ENCODE measurements around the gene ADCY9.
"Not testable (repeated sequence)": the region's sequence is repeated elsewhere in the genome, so short reads cannot be mapped to it uniquely, and the experiment has no call there.

ADCY9 gene

DNA sequence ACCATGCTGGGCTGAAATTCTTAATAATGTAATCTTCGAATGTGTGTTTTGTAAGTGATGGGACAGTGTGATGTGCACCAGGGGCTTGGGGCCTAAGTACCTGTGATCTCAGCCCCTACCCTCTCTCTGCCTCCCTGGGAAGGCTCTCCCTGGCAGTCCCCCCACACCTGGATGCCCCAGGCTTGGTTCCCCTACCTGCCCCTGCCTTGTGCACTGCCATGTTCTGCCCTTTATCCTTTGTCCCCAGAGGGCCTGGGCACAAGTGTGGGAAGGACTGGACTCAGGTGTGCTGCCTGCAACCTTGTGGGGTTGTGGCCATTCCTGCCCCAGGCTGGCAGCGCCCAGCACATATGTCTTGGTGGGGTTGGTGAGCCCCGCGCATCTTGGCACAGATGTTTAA, 180.3 kb downstream of the ADCY9 start:
- no peaks in the 10 kb centered on the region for H3K9me3 Mint-ChIP-seq
- no peak overlapping the region for H3K27ac Mint-ChIP-seq
- H3K4me3 Mint-ChIP-seq: no peak overlapping the region
- DNase-seq: no peak
- H3K4me1 Mint-ChIP-seq: no peaks in the 10 kb centered on the region
- TF ChIP-seq CTCF (IDR thresholded peaks at IDR 0.05): no peak
- H3K36me3 Mint-ChIP-seq (ENCODE audit: low read depth): no peaks in the 10 kb centered on the region
- peaks cover 15% of the 10 kb centered on the region for H3K27me3 Mint-ChIP-seq (ENCODE audit: low read depth, poor library complexity)

DNA sequence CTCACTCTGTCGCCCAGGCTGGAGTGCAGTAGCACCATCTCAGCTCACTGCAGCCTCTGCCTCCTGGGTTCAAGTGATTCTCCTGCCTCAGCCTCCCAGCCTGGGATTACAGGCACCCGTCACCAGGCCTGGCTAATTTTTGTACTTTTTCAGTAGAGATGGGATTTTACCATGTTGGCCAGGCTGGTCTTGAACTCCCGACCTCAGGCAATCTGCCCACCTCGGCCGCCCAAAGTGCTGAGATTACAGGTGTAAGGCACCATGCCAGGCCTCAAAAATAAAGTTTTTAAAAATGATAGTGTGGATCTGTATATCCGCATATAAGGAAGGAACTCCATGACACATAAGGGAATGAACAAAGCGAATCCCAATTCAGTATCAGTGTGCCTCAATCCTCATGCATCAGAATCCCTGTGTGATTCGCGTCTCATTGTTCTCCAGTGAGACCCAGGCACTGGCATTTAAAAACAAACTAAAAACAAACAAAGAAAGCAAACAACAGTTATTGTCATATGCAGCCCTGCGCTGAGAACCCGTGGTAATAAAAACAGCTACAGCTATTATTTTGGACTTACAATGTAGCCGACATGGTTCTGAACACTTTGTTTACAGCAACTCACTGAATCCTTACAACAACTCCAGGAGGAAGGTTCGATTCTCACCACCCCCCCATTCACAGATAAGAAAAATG, 181.6 kb downstream of the ADCY9 start:
- Mint-ChIP-seq H3K9me3 (no peaks in the 10 kb centered on the region), H3K4me3 (no peak overlapping the region), H3K36me3 (ENCODE audit: low read depth) (no peaks in the 10 kb centered on the region), H3K27me3 (ENCODE audit: low read depth, poor library complexity) (peaks cover 15% of the 10 kb centered on the region), H3K27ac (no peak overlapping the region), H3K4me1 (no peaks in the 10 kb centered on the region)
- no peak for TF ChIP-seq CTCF (IDR thresholded peaks at IDR 0.05)
- DNase-seq: no peak

- H3K4me1 Mint-ChIP-seq; H3K36me3 Mint-ChIP-seq (ENCODE audit: low read depth); H3K9me3 Mint-ChIP-seq; H3K4me3 Mint-ChIP-seq; H3K27ac Mint-ChIP-seq; DNase-seq: not testable (repeated sequence)
- H3K27me3 Mint-ChIP-seq (ENCODE audit: low read depth, poor library complexity): peaks cover 12% of the 10 kb centered on the region
Observed at GRCh38 chr16:3927147-3927546, 189.1 kb downstream of the ADCY9 start.

DNA sequence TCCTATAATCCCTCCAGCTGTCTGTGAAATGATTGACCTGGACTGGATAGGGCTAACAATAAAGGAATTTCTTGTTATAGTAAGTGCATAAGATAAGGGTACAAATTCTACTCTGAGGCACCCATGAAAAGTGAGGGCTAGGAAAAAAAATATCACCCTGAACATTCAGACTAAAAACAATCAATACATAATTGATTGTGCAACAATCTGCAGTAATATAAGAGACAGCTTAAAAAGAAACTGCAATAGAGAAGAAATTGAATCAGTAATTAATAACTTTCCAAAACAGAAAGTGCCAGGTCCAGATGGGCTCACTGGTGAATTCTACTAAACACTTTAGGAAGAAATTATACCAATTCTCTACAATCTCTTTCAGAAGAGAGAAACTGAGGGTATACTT, 191.5 kb downstream of the ADCY9 start:
- TF ChIP-seq CTCF (IDR thresholded peaks at IDR 0.05): no peak
- no peak for DNase-seq
- H3K36me3 Mint-ChIP-seq (ENCODE audit: low read depth): no peaks in the 10 kb centered on the region
- H3K27ac Mint-ChIP-seq: no peak overlapping the region
- H3K4me3 Mint-ChIP-seq: no peak overlapping the region
- H3K4me1 Mint-ChIP-seq: no peaks in the 10 kb centered on the region
- peaks cover 8% of the 10 kb centered on the region for H3K27me3 Mint-ChIP-seq (ENCODE audit: low read depth, poor library complexity)
- peaks cover 12% of the 10 kb centered on the region for H3K9me3 Mint-ChIP-seq

DNA sequence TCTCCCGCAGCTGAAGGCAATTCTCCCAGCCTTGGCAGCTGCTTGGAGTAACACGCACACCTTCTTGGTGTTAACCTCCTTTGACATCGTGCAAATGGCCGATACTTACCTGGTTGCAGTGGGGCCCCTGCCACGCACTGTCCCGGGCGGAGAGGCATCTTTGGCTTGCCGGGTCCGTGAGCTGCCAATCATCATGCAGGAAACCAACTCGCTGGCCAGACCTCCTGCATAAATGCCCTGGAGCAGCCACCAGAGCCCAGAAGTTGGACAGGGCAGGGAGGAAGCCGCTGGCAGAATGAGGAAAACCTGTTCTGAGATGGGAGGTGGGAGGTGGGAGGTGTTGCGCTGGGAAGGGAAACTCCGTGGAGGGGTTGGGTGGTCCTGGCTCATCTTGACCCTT, 194.0 kb downstream of the ADCY9 start:
- peaks cover 8% of the 10 kb centered on the region for H3K27me3 Mint-ChIP-seq (ENCODE audit: low read depth, poor library complexity)
- H3K27ac Mint-ChIP-seq: no peak overlapping the region
- H3K36me3 Mint-ChIP-seq (ENCODE audit: low read depth): peaks cover 10% of the 10 kb centered on the region
- no peaks in the 10 kb centered on the region for H3K4me1 Mint-ChIP-seq
- no peak for DNase-seq
- no peak overlapping the region for H3K4me3 Mint-ChIP-seq
- H3K9me3 Mint-ChIP-seq: peaks cover 35% of the 10 kb centered on the region
- no peak for TF ChIP-seq CTCF (IDR thresholded peaks at IDR 0.05)

DNA sequence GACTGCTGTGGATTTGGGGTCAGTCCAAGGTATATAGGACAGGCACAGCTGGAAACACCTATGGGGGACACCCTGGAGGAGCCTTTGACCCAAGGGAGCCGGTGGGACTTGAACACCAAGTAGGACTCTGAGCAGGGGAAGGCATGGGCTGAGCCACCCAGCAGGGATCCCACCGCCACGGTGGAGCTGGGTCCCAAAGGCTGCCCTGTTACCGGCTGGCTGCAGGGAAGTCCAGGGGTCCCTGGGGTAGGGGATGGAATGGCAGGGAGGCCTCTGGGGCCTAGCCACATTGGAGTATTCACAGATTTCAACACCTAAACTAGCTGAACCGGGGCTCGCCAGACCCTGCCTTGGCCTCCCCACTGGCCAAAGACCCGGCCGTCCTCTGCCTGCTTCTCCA, 196.0 kb downstream of the ADCY9 start:
- H3K4me1 Mint-ChIP-seq: peaks cover 4% of the 10 kb centered on the region
- peaks cover 10% of the 10 kb centered on the region for H3K36me3 Mint-ChIP-seq (ENCODE audit: low read depth)
- no peak overlapping the region for H3K27ac Mint-ChIP-seq
- H3K4me3 Mint-ChIP-seq: no peak overlapping the region
- no peak for TF ChIP-seq CTCF (IDR thresholded peaks at IDR 0.05)
- H3K27me3 Mint-ChIP-seq (ENCODE audit: low read depth, poor library complexity): peaks cover 14% of the 10 kb centered on the region
- DNase-seq: no peak
- peaks cover 41% of the 10 kb centered on the region for H3K9me3 Mint-ChIP-seq
